HepG2 (cell line): ENCODE results near the gene ENPP1. TPM values are rescaled to one million over a fixed set of nuclear protein-coding genes. Genes with fewer than 3 reads are reported as not detected.
A peak's percentile ranks its signal among the peaks of the same experiment; 100 is the strongest.

ENCODE experiments used
- ATAC-seq: fragments of 200-7000 bp; cut with Tn5 transposase; 3 replicates; pipeline ENCODE4 v1.9.1; 2020; ENCODE audit warnings: mild to moderate bottlenecking, moderate library complexity
- Bru-seq: library from RNA; stranded (reverse); fragments of 400-500 nt; gene quantifications from one replicate; lab custom pipeline; 2021; lab: Mats Ljungman, UMichigan
- BruChase-seq, 2 experiments: library from RNA; stranded (reverse); fragments of 400-500 nt; gene quantifications; one replicate each; lab custom pipeline; 2021; lab: Mats Ljungman, UMichigan
- BruUV-seq: library from RNA; stranded (reverse); fragments of 400-500 nt; replicated peaks from 2 replicates; lab custom pipeline; 2021; lab: Mats Ljungman, UMichigan
- CTCF ChIA-PET: fragments of 300-600 bp; formaldehyde crosslinking; extraction: SDS; loops from one replicate; lab custom pipeline; 2021; ENCODE audit warnings: low total read pairs, inconsistent platforms, low intra/inter-chr PET ratio; lab: Yijun Ruan, JAX
- POLR2A ChIA-PET: fragments of 350-600 bp; sonication (Branson Sonifier 250); formaldehyde crosslinking; loops from one replicate; lab custom pipeline; 2020; ENCODE audit warnings: antibody characterized with exemption, inconsistent platforms; lab: Yijun Ruan, JAX
- DNase-seq: peaks from one replicate; pipeline ENCODE4 v3.0.0-alpha.2; 2015; ENCODE audit warnings: low spot score
- FAIRE-seq: peaks from 3 replicates; lab custom pipeline; 2011; peaks lifted over from hg19 to GRCh38; lab: Jason Lieb, UNC
- H2AFZ ChIP-seq: one replicate; pipeline ENCODE4 v1.6.1; 2011; ENCODE audit warnings: low read length, inconsistent platforms
- H3K27ac ChIP-seq: fragments of 300-600 bp; 3 replicates; pipeline ENCODE4 v1.8.0; 2011; ENCODE audit warnings: mixed run types, mild to moderate bottlenecking, mixed read lengths, low read length, inconsistent platforms; ENCODE audit not compliant: insufficient read depth; ENCODE audit errors: extremely low read length
- H3K27me3 ChIP-seq, 2 experiments: fragments of 200-600 bp in 1 of 2; 2 replicates in 1 of 2; 3 replicates in 1 of 2; pipeline versions ENCODE4 v1.6.0 to v1.8.0; 2011; ENCODE audit warnings: low read length in 2 of 2, mild to moderate bottlenecking in 2 of 2, moderate library complexity in 2 of 2, inconsistent platforms in 1 of 2; ENCODE audit not compliant: insufficient read depth in 2 of 2, control insufficient read depth in 1 of 2
- H3K36me3 ChIP-seq, 2 experiments: fragments of 200-600 bp in 1 of 2; replicated peaks in 1 of 2; 2 replicates in 1 of 2; 3 replicates in 1 of 2; pipeline versions ENCODE4 v1.5.1 to v1.8.0; 2011; ENCODE audit warnings: low read length in 2 of 2, inconsistent platforms in 1 of 2; ENCODE audit not compliant: insufficient read depth in 2 of 2, control insufficient read depth in 1 of 2
- H3K4me1 ChIP-seq: 2 replicates; pipeline ENCODE4 v1.5.1; 2012; ENCODE audit warnings: low read length, inconsistent platforms; ENCODE audit not compliant: insufficient read depth
- H3K4me2 ChIP-seq: 2 replicates; pipeline ENCODE4 v1.6.0; 2011; ENCODE audit warnings: low read depth, low read length, inconsistent platforms
- H3K4me3 ChIP-seq, 3 experiments: fragments of 200-600 bp in 1 of 3; sonication (generic), shearing (Covaris generic) in 1 of 3; replicated peaks in 1 of 3; 2 replicates each; pipeline ENCODE4 v1.5.1; 2011 to 2016; ENCODE audit warnings: low read length in 3 of 3, inconsistent platforms in 2 of 3, low read depth in 2 of 3, mild to moderate bottlenecking in 2 of 3, control low read depth in 1 of 3, mixed read lengths in 1 of 3; ENCODE audit not compliant: insufficient read depth in 1 of 3
- H3K79me2 ChIP-seq: one replicate; pipeline ENCODE4 v1.6.1; 2011; ENCODE audit warnings: low read length, inconsistent platforms; ENCODE audit not compliant: insufficient read depth
- H3K9ac ChIP-seq: 2 replicates; pipeline ENCODE4 v1.6.0; 2011; ENCODE audit warnings: mild to moderate bottlenecking, low read depth, low read length, inconsistent platforms; ENCODE audit not compliant: insufficient read depth
- H3K9me3 ChIP-seq: 2 replicates; pipeline ENCODE4 v1.5.1; 2012; ENCODE audit warnings: mild to moderate bottlenecking, low read length
- H4K20me1 ChIP-seq: 2 replicates; pipeline ENCODE4 v1.6.0; 2011; ENCODE audit warnings: inconsistent platforms, mild to moderate bottlenecking, low read length, moderate library complexity; ENCODE audit not compliant: insufficient read depth
- CBX5 ChIP-seq: sonication (generic); formaldehyde crosslinking; IDR thresholded peaks from 2 replicates; pipeline ENCODE4 v1.4.0; 2020; ENCODE audit warnings: missing genetic modification reagents, borderline replicate concordance
- ZNF121 ChIP-seq: sonication (generic); formaldehyde crosslinking; IDR thresholded peaks from 2 replicates; pipeline ENCODE4 v1.5.0; 2020; ENCODE audit warnings: mild to moderate bottlenecking, missing genetic modification reagents
- ZNF619 ChIP-seq: sonication (generic); formaldehyde crosslinking; IDR thresholded peaks from 2 replicates; pipeline ENCODE4 v1.4.0; 2020; ENCODE audit warnings: mild to moderate bottlenecking, missing genetic modification reagents
- ZNF761 ChIP-seq: sonication (generic); formaldehyde crosslinking; conservative IDR thresholded peaks from 2 replicates; pipeline ENCODE4 v1.4.0; 2020; ENCODE audit warnings: mild to moderate bottlenecking, missing genetic modification reagents
- WGBS: methylation state at CpG from one replicate; pipeline ENCODE4 v1.1.6; 2017; ENCODE audit warnings: low lambda C conversion rate; 5-methylcytosine and 5-hydroxymethylcytosine counted together
- in situ Hi-C: cut with HindIII; loops from 2 replicates; pipeline ENCODE4 v1.10.0; 2017; ENCODE audit warnings: low pct_unique_long_range_greater_than_20kb; ENCODE audit not compliant: extremely low pct_ligation_motif_present
- intact Hi-C: fragments of 100-400 bp; cut with micrococcal nuclease; formaldehyde crosslinking; loops from one replicate; pipeline ENCODE4 v1.10.0; 2022; ENCODE audit not compliant: unreplicated experiment
- long read RNA-seq, 2 experiments: library from RNA in 1 of 2; library from polyadenylated mRNA in 1 of 2; stranded (forward) in 1 of 2; unstranded in 1 of 2; transcript quantifications; one replicate each; pipeline ENCODE4 v2.0.0, GENCODE V29; 2019 to 2022
- polyA minus RNA-seq, 3 experiments: library from RNA; depleted of rRNA, polyadenylated mRNA; stranded (reverse); fragments of >200 nt; gene quantifications; 2 replicates each; pipeline ENCODE4 v1.2.3, GENCODE V29; 2011; ENCODE audit warnings: low replicate concordance in 1 of 3
- polyA plus RNA-seq, 8 experiments: library from polyadenylated mRNA; depleted of rRNA in 3 of 8; stranded (reverse) in 7 of 8; unstranded in 1 of 8; fragments of >200 nt; fragmentation: Illumina TruSeq in 4 of 8; extraction: Trizol in 4 of 8; gene quantifications; 2 replicates each; pipeline versions ENCODE4 v1.2.1 to v1.2.3, GENCODE V29; 2011 to 2016; ENCODE audit warnings: low read depth in 4 of 8, missing spikeins in 1 of 8, mixed read lengths in 1 of 8; ENCODE audit not compliant: insufficient read depth in 1 of 8
- total RNA-seq, 5 experiments: library from RNA; depleted of rRNA; stranded (reverse); fragments of >200 nt; fragmentation: Illumina TruSeq; extraction: Trizol; gene quantifications; 2 replicates each; pipeline ENCODE4 v1.2.3, GENCODE V29; 2016; ENCODE audit warnings: low read depth in 1 of 5
- TF ChIP-seq, protein P1 (sequence below): sonication (generic); formaldehyde crosslinking; IDR thresholded peaks from 2 replicates; pipeline ENCODE4 v1.9.0; 2022; ENCODE audit warnings: missing genetic modification reagents, mild to moderate bottlenecking, borderline replicate concordance
- TF ChIP-seq, protein P2 (sequence below): IDR thresholded peaks from 2 replicates; pipeline ENCODE4 v1.6.1; 2012; ENCODE audit warnings: inconsistent platforms
- TF ChIP-seq, protein P3 (sequence below): sonication (generic); formaldehyde crosslinking; IDR thresholded peaks from 2 replicates; pipeline ENCODE4 v1.4.0; 2020; ENCODE audit warnings: missing genetic modification reagents, mild to moderate bottlenecking, borderline replicate concordance
- TF ChIP-seq, protein P4 (sequence below): sonication (generic); formaldehyde crosslinking; IDR thresholded peaks from 2 replicates; pipeline ENCODE4 v1.4.0; 2020; ENCODE audit warnings: missing genetic modification reagents

Gene ENPP1
- total RNA-seq (2016; rRNA removed; fragmentation: Illumina TruSeq; extraction: Trizol), result 45.8 and 56.5 TPM in 2 replicates
- 10.1 and 11.5 TPM in 2 replicates for total RNA-seq (2016; cell fraction: cytosol; rRNA removed; fragmentation: Illumina TruSeq; extraction: Trizol; ENCODE audit: low read depth)
- 42.4 and 56.4 TPM in 2 replicates for total RNA-seq (2016; cell fraction: insoluble cytoplasmic fraction; rRNA removed; fragmentation: Illumina TruSeq; extraction: Trizol)
- 25.5 and 30.0 TPM in 2 replicates for total RNA-seq (2016; cell fraction: membrane; rRNA removed; fragmentation: Illumina TruSeq; extraction: Trizol)
- 64.8 and 75.0 TPM in 2 replicates for total RNA-seq (2016; cell fraction: nucleus; rRNA removed; fragmentation: Illumina TruSeq; extraction: Trizol)
- 108 and 160 TPM in 2 replicates for polyA plus RNA-seq (2011; rRNA removed)
- polyA plus RNA-seq (2011; cell fraction: cytosol; rRNA removed), result 44.8 and 69.4 TPM in 2 replicates
- polyA plus RNA-seq (2011; cell fraction: nucleus; rRNA removed), result 68.4 and 74.0 TPM in 2 replicates
- polyA plus RNA-seq (2012), result 78.0 and 114 TPM in 2 replicates
- polyA plus RNA-seq (2016; cell fraction: cytosol; fragmentation: Illumina TruSeq; extraction: Trizol; ENCODE audit: low read depth), result 4.9 and 5.0 TPM in 2 replicates
- 31.1 and 31.2 TPM in 2 replicates for polyA plus RNA-seq (2016; cell fraction: insoluble cytoplasmic fraction; fragmentation: Illumina TruSeq; extraction: Trizol; ENCODE audit: low read depth)
- 16.0 and 17.5 TPM in 2 replicates for polyA plus RNA-seq (2016; cell fraction: membrane; fragmentation: Illumina TruSeq; extraction: Trizol; ENCODE audit: low read depth)
- 60.5 and 63.3 TPM in 2 replicates for polyA plus RNA-seq (2016; cell fraction: nucleus; fragmentation: Illumina TruSeq; extraction: Trizol; ENCODE audit: insufficient read depth, low read depth)
- 0.54 and 87.5 TPM in 2 replicates for polyA minus RNA-seq (2011; rRNA and poly(A)+ RNA removed; ENCODE audit: low replicate concordance)
- polyA minus RNA-seq (2011; cell fraction: cytosol; rRNA and poly(A)+ RNA removed), result 133 and 175 TPM in 2 replicates
- polyA minus RNA-seq (2011; cell fraction: nucleus; rRNA and poly(A)+ RNA removed), result 269 and 305 TPM in 2 replicates
- Bru-seq, nascent RNA, result percentile 95 among the genes with signal in this experiment
- percentile 94 among the genes with signal in this experiment for BruChase-seq, experiment 1, labeled RNA remaining after a 6-hour chase
- BruChase-seq, experiment 2, labeled RNA remaining after a 2-hour chase, result percentile 95 among the genes with signal in this experiment
- long read RNA-seq, experiment 1, full-length matches to known transcripts, result 1 of 43 reads
- long read RNA-seq, experiment 1, partial matches to known transcripts, result 7 of 43 reads
- long read RNA-seq, experiment 1, other reads (novel, unspliced or antisense), result 35 of 43 reads
- long read RNA-seq, experiment 2, partial matches to known transcripts, result 39 of 161 reads
- long read RNA-seq, experiment 2, other reads (novel, unspliced or antisense), result 122 of 161 reads

DNA sequence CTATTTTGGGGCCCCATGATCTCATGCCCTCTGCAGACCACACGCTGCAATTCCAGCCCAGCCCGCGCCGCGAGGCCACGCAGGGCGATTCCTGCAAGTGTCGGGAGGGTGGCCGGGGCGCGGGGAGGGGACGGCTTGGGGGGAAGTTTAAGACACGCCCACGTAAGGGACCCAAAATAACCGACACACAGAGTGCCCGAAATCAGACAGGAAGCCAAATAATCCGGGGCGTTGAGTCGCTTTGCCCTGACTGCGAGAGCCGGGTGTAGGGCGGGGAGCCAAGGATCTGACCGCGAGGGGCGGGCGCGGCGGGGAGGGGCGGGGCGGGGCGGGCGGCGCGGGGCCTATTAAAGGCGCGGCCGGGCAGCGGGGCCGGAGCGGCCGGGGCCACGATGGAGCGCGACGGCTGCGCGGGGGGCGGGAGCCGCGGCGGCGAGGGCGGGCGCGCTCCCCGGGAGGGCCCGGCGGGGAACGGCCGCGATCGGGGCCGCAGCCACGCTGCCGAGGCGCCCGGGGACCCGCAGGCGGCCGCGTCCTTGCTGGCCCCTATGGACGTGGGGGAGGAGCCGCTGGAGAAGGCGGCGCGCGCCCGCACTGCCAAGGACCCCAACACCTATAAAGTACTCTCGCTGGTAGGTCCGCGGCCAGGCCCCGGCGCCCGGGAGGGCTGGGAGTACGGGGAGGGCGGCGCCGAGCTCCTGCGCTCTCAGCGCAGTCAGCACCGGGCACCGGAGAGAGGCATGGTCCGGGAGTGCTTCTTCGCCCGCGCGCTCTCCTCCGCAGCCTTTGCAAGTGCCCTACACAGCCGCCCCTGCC lies at the start of gene ENPP1:
TSS of gene ENPP1 (plus strand) at position 377 of the 816 bp plus-strand sequence. CDS start at position 393, 16 bp downstream.
- WGBS, result 2% methylated on average over 39 of the region's 99 CpGs
- Histone ChIP-seq H3K4me3 (peak within 1 kb of the TSS; percentile 71 to 94 (median 91)), H2AFZ (peak within 1 kb of the TSS; percentile 69), H3K9me3 (no peaks in the 10 kb centered on the region), H4K20me1 (0 out of 2 replicates have a peak, but pooled peaks cover 3% of the 10 kb centered on the region), H3K27me3 (no peaks in the 10 kb centered on the region; a peak in 1 of 5 replicates), H3K27ac (peak within 1 kb of the TSS; percentile 70), H3K36me3 (0 out of 5 replicates have a peak, but pooled peaks cover 0 to 1% of the 10 kb centered on the region in 2 experiments), H3K4me2 (peak within 1 kb of the TSS; percentile 99), H3K4me1 (peaks cover 72% of the 10 kb centered on the region), H3K79me2 (peaks cover 44% of the 10 kb centered on the region), H3K9ac (peak within 1 kb of the TSS; percentile 88)
- intact Hi-C loops, result loop anchor here (1.0 to 10.0 kb wide), 6 partner anchors 27 to 111 kb away; no protein-coding TSS in a partner anchor
- ATAC-seq, result peak; percentile 93
- no peak for FAIRE-seq
- POLR2A ChIA-PET, result interaction anchor here (0.7 to 3.1 kb wide), 8 partner anchors 16 to 180 kb away, joined by 3 to 25 read pairs (median 5); partner anchors contain the start of gene MED23
- peak; percentile 71 for DNase-seq
- CTCF ChIA-PET, result interaction anchor here (1.1 to 3.0 kb wide), 2 partner anchors 16 to 113 kb away, joined by 5 to 18 read pairs; no protein-coding TSS in a partner anchor
- BruUV-seq, result no TSS peak
- in situ Hi-C loops, result no loop called here
- TF ChIP-seq, protein P1, sequence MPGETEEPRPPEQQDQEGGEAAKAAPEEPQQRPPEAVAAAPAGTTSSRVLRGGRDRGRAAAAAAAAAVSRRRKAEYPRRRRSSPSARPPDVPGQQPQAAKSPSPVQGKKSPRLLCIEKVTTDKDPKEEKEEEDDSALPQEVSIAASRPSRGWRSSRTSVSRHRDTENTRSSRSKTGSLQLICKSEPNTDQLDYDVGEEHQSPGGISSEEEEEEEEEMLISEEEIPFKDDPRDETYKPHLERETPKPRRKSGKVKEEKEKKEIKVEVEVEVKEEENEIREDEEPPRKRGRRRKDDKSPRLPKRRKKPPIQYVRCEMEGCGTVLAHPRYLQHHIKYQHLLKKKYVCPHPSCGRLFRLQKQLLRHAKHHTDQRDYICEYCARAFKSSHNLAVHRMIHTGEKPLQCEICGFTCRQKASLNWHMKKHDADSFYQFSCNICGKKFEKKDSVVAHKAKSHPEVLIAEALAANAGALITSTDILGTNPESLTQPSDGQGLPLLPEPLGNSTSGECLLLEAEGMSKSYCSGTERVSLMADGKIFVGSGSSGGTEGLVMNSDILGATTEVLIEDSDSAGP (CRISPR knock-in tag), result peak; percentile 69
- TF ChIP-seq CBX5, result peak; percentile 82; the same call in 1 of the 2 replicates
- peak; percentile 10; the same call in 1 of the 2 replicates for TF ChIP-seq ZNF619
- no peak; the same call in 1 of the 2 replicates for TF ChIP-seq ZNF121
- TF ChIP-seq, protein P2, sequence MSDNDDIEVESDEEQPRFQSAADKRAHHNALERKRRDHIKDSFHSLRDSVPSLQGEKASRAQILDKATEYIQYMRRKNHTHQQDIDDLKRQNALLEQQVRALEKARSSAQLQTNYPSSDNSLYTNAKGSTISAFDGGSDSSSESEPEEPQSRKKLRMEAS, result peak; percentile 87
- TF ChIP-seq, protein P3, sequence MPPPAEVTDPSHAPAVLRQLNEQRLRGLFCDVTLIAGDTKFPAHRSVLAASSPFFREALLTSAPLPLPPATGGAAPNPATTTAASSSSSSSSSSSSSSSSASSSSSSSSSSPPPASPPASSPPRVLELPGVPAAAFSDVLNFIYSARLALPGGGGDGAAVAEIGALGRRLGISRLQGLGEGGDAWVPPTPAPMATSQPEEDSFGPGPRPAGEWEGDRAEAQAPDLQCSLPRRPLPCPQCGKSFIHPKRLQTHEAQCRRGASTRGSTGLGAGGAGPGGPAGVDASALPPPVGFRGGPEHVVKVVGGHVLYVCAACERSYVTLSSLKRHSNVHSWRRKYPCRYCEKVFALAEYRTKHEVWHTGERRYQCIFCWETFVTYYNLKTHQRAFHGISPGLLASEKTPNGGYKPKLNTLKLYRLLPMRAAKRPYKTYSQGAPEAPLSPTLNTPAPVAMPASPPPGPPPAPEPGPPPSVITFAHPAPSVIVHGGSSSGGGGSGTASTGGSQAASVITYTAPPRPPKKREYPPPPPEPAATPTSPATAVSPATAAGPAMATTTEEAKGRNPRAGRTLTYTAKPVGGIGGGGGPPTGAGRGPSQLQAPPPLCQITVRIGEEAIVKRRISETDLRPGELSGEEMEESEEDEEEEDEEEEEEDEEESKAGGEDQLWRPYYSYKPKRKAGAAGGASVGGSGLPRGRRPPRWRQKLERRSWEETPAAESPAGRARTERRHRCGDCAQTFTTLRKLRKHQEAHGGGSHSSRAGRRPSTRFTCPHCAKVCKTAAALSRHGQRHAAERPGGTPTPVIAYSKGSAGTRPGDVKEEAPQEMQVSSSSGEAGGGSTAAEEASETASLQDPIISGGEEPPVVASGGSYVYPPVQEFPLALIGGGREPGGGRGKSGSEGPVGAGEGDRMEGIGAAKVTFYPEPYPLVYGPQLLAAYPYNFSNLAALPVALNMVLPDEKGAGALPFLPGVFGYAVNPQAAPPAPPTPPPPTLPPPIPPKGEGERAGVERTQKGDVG (CRISPR knock-in tag), result peak; percentile 60
- TF ChIP-seq, protein P4, sequence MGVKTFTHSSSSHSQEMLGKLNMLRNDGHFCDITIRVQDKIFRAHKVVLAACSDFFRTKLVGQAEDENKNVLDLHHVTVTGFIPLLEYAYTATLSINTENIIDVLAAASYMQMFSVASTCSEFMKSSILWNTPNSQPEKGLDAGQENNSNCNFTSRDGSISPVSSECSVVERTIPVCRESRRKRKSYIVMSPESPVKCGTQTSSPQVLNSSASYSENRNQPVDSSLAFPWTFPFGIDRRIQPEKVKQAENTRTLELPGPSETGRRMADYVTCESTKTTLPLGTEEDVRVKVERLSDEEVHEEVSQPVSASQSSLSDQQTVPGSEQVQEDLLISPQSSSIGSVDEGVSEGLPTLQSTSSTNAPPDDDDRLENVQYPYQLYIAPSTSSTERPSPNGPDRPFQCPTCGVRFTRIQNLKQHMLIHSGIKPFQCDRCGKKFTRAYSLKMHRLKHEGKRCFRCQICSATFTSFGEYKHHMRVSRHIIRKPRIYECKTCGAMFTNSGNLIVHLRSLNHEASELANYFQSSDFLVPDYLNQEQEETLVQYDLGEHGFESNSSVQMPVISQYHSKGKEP (CRISPR knock-in tag), result peak; percentile 66; the same call in 1 of the 2 replicates
- TF ChIP-seq ZNF761 (CRISPR knock-in tag), result no peak
